G401.6 (cell line): ENCODE results near the gene SMTNL2.
"Not testable (repeated sequence)": the region's sequence is repeated elsewhere in the genome, so short reads cannot be mapped to it uniquely, and the experiment has no call there.

ENCODE experiments used
- FAIRE-seq: peaks from 2 replicates; lab custom pipeline; 2012; peaks lifted over from hg19 to GRCh38; lab: Jason Lieb, UNC

SMTNL2 gene

GRCh38 chr17:4602041-4602440 is 17.7 kb downstream of the SMTNL2 start:
- FAIRE-seq = no peak

- FAIRE-seq = no peak
These were observed 19.8 kb downstream of the SMTNL2 start for GRCh38 chr17:4604111-4604644.

GRCh38 chr17:4604736-4605135 is 20.4 kb downstream of the SMTNL2 start:
- not testable (repeated sequence) for FAIRE-seq

GRCh38 chr17:4605826-4606225 is 21.5 kb downstream of the SMTNL2 start:
- FAIRE-seq = no peak

GRCh38 chr17:4607261-4607741 is 23.0 kb downstream of the SMTNL2 start:
- no peak for FAIRE-seq

- FAIRE-seq = no peak
These were observed 23.5 kb downstream of the SMTNL2 start for GRCh38 chr17:4607773-4608187.

- no peak for FAIRE-seq
These were observed 25.4 kb downstream of the SMTNL2 start for GRCh38 chr17:4609761-4610160.

GRCh38 chr17:4610162-4610561 is 25.8 kb downstream of the SMTNL2 start:
- no peak for FAIRE-seq

GRCh38 chr17:4610656-4611055 is 26.3 kb downstream of the SMTNL2 start:
- FAIRE-seq = no peak

GRCh38 chr17:4616476-4616875 is 32.1 kb downstream of the SMTNL2 start:
- no peak for FAIRE-seq

- FAIRE-seq = no peak
These were observed 32.8 kb downstream of the SMTNL2 start for GRCh38 chr17:4617090-4617489.

GRCh38 chr17:4617590-4618351 is 33.4 kb downstream of the SMTNL2 start:
- FAIRE-seq = no peak

GRCh38 chr17:4620531-4621101 is 36.3 kb downstream of the SMTNL2 start:
- FAIRE-seq = no peak

GRCh38 chr17:4622375-4622774 is 38.0 kb downstream of the SMTNL2 start:
- no peak for FAIRE-seq

GRCh38 chr17:4623249-4623648 is 38.9 kb downstream of the SMTNL2 start:
- FAIRE-seq = no peak

GRCh38 chr17:4624451-4624911 is 40.2 kb downstream of the SMTNL2 start:
- FAIRE-seq = not testable (repeated sequence)

- FAIRE-seq = no peak
These were observed 40.9 kb downstream of the SMTNL2 start for GRCh38 chr17:4625181-4625617.

GRCh38 chr17:4626734-4627256 is 42.5 kb downstream of the SMTNL2 start:
- FAIRE-seq = no peak

GRCh38 chr17:4631431-4631830 is 47.1 kb downstream of the SMTNL2 start:
- FAIRE-seq = no peak

- FAIRE-seq = no peak
These were observed 47.7 kb downstream of the SMTNL2 start for GRCh38 chr17:4631836-4632580.

GRCh38 chr17:4632581-4632920 is 48.2 kb downstream of the SMTNL2 start:
- FAIRE-seq = no peak

- FAIRE-seq = no peak
These were observed 49.3 kb downstream of the SMTNL2 start for GRCh38 chr17:4633643-4634042.

GRCh38 chr17:4634976-4635375 is 50.6 kb downstream of the SMTNL2 start:
- no peak for FAIRE-seq
